Nephron progenitor cell (in vitro differentiated cells): Measurements from ENCODE around the gene TCERG1L.

Experiments
- DNase-seq: peaks from one replicate; pipeline ENCODE4 v3.0.0; 2021
- H3K27ac Mint-ChIP-seq: 2 replicates; pipeline ENCODE4 v1.8.0; 2021; ENCODE audit warnings: mild to moderate bottlenecking, moderate library complexity, mixed read lengths
- H3K27me3 Mint-ChIP-seq: 2 replicates; pipeline ENCODE4 v1.8.0; 2021; ENCODE audit warnings: mild to moderate bottlenecking, low read depth, mixed read lengths; ENCODE audit not compliant: poor library complexity
- H3K36me3 Mint-ChIP-seq: 2 replicates; pipeline ENCODE4 v1.8.0; 2021; ENCODE audit warnings: low read depth, mixed read lengths
- H3K4me1 Mint-ChIP-seq: 2 replicates; pipeline ENCODE4 v1.8.0; 2021; ENCODE audit warnings: mixed read lengths
- H3K4me3 Mint-ChIP-seq: 2 replicates; pipeline ENCODE4 v1.8.0; 2021; ENCODE audit warnings: mild to moderate bottlenecking, moderate library complexity, mixed read lengths
- H3K9me3 Mint-ChIP-seq: 2 replicates; pipeline ENCODE4 v1.8.0; 2021; ENCODE audit warnings: mild to moderate bottlenecking, moderate library complexity, mixed read lengths
- TF ChIP-seq, protein P1 (sequence below): fragments of 200-600 bp; sonication (generic); IDR thresholded peaks from 2 replicates; pipeline ENCODE4 v1.5.0; 2021; ENCODE audit warnings: antibody characterized with exemption

TCERG1L gene

GRCh38 chr10:131224106-131224505 lies 87.4 kb downstream of the TCERG1L start:
- no peak for DNase-seq
- TF ChIP-seq, protein P1, sequence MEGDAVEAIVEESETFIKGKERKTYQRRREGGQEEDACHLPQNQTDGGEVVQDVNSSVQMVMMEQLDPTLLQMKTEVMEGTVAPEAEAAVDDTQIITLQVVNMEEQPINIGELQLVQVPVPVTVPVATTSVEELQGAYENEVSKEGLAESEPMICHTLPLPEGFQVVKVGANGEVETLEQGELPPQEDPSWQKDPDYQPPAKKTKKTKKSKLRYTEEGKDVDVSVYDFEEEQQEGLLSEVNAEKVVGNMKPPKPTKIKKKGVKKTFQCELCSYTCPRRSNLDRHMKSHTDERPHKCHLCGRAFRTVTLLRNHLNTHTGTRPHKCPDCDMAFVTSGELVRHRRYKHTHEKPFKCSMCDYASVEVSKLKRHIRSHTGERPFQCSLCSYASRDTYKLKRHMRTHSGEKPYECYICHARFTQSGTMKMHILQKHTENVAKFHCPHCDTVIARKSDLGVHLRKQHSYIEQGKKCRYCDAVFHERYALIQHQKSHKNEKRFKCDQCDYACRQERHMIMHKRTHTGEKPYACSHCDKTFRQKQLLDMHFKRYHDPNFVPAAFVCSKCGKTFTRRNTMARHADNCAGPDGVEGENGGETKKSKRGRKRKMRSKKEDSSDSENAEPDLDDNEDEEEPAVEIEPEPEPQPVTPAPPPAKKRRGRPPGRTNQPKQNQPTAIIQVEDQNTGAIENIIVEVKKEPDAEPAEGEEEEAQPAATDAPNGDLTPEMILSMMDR, result no peak
- peaks cover 26% of the 10 kb centered on the region for H3K4me1 Mint-ChIP-seq
- H3K4me3 Mint-ChIP-seq, result no peak overlapping the region
- peaks cover 15% of the 10 kb centered on the region for H3K27me3 Mint-ChIP-seq
- H3K36me3 Mint-ChIP-seq, result no peaks in the 10 kb centered on the region
- peaks cover 1% of the 10 kb centered on the region for H3K9me3 Mint-ChIP-seq
- peak overlapping the region; percentile 51 for H3K27ac Mint-ChIP-seq

DNA sequence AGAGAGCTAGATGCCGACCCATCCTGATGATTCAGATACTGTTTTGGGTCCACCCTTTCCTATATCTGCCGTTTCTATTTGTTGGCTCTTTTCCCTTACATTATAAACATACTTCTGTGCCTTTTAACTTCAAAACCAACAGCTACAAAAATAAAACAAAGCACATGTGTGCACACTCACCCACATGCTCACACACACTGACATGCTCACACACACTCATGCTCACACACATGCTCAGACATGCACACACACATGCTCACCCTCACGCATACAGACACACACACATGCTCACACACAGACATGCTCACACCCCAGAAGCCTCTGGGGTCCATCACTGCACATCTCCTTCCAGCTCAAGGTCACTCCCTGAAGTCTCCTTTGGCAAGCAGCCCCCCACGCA lies 88.1 kb downstream of the TCERG1L start:
- H3K36me3 Mint-ChIP-seq, result no peaks in the 10 kb centered on the region
- peaks cover 26% of the 10 kb centered on the region for H3K4me1 Mint-ChIP-seq
- no peak overlapping the region for H3K27ac Mint-ChIP-seq
- DNase-seq, result no peak
- no peak overlapping the region for H3K4me3 Mint-ChIP-seq
- H3K27me3 Mint-ChIP-seq, result peaks cover 15% of the 10 kb centered on the region
- no peaks in the 10 kb centered on the region for H3K9me3 Mint-ChIP-seq
- TF ChIP-seq, protein P1, result no peak

- Mint-ChIP-seq H3K27me3 (peaks cover 15% of the 10 kb centered on the region), H3K36me3 (no peaks in the 10 kb centered on the region), H3K27ac (no peak overlapping the region), H3K9me3 (no peaks in the 10 kb centered on the region), H3K4me3 (no peak overlapping the region), H3K4me1 (peaks cover 26% of the 10 kb centered on the region)
- DNase-seq, result no peak
- TF ChIP-seq, protein P1, result no peak
These were observed 88.5 kb downstream of the TCERG1L start for GRCh38 chr10:131222986-131223385.

DNA sequence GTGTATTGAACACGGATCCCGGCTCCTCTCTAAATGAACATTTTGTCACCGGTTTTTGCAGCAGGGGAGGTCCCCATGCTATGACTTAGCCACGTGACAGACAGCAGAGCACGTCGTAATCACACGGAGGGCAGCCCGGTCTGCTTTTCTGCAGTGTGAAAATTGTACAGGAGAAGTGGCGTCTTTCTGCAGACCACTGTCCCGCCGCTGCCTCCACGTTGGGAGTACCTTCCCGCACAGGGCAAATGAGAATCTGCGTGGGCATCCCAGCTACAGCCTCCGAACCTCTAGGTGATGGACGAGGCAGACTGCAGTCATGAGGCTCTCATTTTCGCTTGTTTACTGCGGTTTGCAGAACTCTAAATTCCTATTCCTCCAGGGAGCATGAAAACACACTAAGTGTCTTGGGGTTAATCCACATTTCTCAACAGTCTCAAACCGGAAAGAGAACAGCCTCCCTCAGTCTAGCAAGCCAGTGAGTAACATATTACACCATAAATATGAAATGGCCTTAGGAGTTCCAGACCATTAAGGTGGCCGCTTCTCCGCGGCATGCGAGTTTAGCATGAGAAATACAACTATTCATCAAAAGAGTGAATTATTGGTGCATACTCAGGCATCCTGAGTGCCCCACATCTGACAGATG lies 89.8 kb downstream of the TCERG1L start:
- H3K4me3 Mint-ChIP-seq, result no peak overlapping the region
- no peak for DNase-seq
- H3K4me1 Mint-ChIP-seq, result peaks cover 26% of the 10 kb centered on the region
- H3K36me3 Mint-ChIP-seq, result no peaks in the 10 kb centered on the region
- peaks cover 12% of the 10 kb centered on the region for H3K27me3 Mint-ChIP-seq
- H3K27ac Mint-ChIP-seq, result no peak overlapping the region
- TF ChIP-seq, protein P1, result no peak
- no peaks in the 10 kb centered on the region for H3K9me3 Mint-ChIP-seq

DNA sequence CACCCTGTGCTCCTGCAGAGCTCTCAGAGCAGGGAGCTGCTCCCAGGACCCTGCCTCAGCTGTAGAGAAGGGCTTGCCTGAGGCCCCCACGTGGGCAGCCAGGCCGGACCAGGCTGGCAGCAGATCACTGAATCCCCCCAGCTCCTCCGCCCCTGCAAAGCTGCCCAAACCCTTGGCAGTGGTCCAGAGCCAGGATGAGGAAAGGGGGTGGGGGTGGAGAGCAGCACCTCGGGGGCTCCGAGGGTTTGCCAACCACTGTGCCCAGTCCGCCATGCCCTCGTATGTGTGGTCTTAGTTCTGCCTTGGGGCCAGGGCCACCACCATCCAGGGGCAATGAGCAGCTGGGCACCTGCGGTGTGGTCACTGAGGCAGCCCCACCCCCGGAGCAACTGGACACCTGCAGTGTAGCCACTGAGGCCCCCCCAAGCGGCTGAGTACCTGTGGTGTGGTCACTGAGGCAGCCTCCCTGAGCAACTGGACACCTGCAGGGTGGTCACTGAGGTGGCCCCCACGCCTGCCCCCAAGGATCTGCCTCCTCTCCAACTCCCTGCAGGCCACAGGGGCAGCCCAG lies 90.8 kb downstream of the TCERG1L start:
- DNase-seq, result no peak
- no peak overlapping the region for H3K4me3 Mint-ChIP-seq
- peaks cover 12% of the 10 kb centered on the region for H3K27me3 Mint-ChIP-seq
- H3K36me3 Mint-ChIP-seq, result no peaks in the 10 kb centered on the region
- no peak overlapping the region for H3K27ac Mint-ChIP-seq
- H3K9me3 Mint-ChIP-seq, result no peaks in the 10 kb centered on the region
- peaks cover 26% of the 10 kb centered on the region for H3K4me1 Mint-ChIP-seq
- TF ChIP-seq, protein P1, result no peak

- H3K36me3 Mint-ChIP-seq, result no peaks in the 10 kb centered on the region
- no peaks in the 10 kb centered on the region for H3K9me3 Mint-ChIP-seq
- peaks cover 26% of the 10 kb centered on the region for H3K4me1 Mint-ChIP-seq
- TF ChIP-seq, protein P1, result no peak
- H3K27ac Mint-ChIP-seq, result no peak overlapping the region
- H3K4me3 Mint-ChIP-seq, result no peak overlapping the region
- peaks cover 10% of the 10 kb centered on the region for H3K27me3 Mint-ChIP-seq
- no peak for DNase-seq
These were observed 91.5 kb downstream of the TCERG1L start for GRCh38 chr10:131219955-131220489.
